AG20443 (cell line): Measurements from ENCODE around the gene CUBN.

Source experiments
- DNase-seq: peaks from one replicate; pipeline ENCODE4 v3.0.0; 2012; ENCODE audit warnings: low spot score, mixed read lengths

The CUBN gene

GRCh38 chr10:16820421-16820820 lies 309.2 kb downstream of the CUBN start:
- DNase-seq, result no peak

DNA sequence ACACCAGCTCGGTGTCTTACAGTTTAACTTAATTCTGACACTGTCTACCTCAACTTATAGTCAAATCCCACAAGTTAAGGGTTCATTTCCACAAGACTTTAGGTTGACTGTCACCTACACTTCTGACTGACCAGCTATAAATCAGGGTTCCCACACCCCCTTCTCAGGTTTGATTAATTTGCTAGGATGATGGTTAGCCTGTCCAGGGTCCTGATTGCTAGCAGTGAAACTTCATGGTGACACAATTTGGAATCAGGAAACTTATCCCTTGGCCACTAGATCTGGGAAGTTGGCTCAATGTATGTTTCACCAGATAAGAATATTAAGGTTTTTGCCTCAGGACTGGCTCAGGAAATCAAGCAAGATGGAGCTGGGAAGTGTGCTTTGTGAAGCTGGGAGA lies 309.6 kb downstream of the CUBN start:
- DNase-seq, result no peak

DNA sequence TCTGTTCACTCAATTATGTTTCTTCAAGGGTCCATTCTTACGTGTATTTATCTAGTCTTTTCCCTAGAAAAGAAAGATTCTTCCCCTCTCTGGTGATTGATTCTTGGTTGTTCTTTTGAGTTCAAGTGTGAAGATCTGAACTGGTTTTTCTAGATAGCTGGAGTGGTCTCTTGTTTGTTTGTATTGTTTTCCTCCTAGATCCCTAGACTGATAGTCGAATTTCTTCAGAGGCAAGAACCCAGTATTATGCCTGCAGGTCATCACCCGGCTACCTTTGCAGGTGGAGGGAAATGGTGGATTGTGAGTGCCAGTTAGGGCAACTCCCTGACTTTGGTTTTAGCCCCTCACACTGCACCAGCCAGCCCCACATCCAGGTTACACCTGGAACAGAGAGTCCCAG lies 310.2 kb downstream of the CUBN start:
- no peak for DNase-seq

- DNase-seq, result no peak
These were observed 310.6 kb downstream of the CUBN start for GRCh38 chr10:16819026-16819425.

DNA sequence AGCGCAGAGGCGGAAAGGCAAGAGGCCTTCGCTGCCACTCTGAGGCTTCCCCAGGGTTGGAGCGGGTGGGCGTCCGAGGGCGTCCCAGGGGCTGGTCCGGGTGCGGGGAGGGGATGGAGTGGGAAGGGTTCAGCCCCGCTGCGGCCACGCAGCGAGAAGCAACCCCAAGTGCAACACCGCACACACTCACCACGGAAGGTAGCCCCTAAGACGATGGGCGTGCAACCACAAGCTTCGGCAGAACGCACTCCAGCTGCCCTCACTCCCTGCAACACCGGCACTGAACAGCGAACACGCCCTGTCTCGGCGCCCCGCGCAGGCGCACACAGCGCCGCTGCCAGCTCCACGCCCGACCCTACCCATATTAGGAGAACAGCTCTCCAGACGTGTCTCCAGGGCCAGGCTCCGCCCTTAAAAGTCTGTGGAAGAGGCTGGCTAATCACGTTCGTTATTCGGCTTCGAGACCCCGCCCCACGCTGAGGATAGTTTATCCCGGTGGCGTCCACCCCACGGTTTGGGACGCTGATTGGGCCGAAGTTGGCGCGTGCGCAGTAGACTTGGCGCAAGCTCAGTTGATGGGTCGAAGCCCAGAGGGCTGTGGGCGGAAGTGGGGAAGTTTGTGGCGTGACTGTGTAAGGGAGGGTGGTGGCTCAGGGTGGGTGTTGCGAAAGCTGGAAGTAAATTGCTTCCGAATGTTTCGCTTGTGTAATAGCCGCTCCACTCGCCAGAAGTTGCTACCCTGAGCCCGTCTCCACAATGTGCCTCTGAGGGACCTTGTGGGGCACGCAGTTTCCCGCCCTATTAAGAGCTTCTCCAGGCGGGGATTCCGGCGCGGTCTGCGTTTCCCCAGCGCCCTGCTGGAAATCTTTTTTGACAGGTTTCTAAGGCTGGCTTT lies 312.2 kb downstream of the CUBN start, which contains the start of gene RSU1:
Gene RSU1, minus strand, starts transcription at position 300 of the 895 bp plus-strand sequence. CDS start 343 bp downstream, outside the sequence.
- DNase-seq, result peak; percentile 99

DNA sequence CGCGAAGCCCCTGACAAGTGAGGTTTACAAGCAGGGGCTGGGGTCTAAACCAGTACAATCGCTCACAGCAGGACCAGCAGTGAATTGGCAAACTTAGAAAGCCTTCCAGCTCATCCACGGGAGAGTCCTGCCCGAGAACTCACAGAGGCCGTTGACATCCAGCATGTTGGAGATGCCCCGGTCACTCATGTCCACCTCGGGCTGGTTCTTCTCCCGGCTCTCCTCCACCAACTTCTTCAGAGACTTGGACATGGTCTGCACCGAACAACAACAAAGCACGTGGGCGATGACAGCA lies 312.8 kb downstream of the CUBN start:
- DNase-seq, result no peak

DNA sequence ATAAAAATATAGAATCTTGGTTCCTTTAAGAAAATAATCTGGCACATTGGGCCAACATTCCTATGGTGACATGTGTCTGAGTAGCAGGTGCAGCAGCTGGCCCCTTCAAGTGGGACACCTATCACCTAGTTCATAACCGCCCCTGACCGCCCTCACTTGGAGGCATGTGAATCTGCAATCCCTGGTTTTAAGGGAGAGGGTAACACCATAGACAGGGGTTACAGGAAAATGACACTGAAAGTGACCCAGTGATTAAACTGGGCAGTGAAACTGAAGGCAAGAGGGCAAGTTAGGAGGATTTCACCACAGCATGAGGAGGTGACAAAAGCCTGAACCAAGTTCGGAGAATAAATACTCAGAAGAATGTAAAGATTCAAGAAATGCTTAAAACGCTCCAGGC lies 313.4 kb downstream of the CUBN start:
- DNase-seq, result peak; percentile 12

GRCh38 chr10:16814012-16814411 lies 315.6 kb downstream of the CUBN start:
- no peak for DNase-seq

DNA sequence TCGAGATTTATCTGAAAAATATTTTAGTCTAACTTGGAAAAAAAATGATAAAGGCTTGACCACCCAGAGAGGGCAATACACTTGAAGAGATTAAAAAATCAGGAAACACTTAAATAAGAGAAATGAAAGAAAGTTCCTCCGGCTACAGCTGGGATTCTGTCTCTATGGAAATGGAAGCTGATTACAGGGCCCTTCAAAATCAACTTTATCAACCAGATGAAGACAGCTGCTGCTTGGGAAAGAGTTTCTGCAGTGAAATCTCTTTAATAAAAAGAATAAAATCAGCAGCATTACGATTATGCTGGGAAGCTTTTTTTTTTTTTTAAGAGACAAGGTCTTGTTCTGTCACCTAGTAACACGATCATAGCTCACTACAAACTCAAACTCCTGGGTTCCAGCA lies 316.9 kb downstream of the CUBN start:
- DNase-seq, result no peak

- DNase-seq, result no peak
These were observed 317.8 kb downstream of the CUBN start for GRCh38 chr10:16811765-16812164.

GRCh38 chr10:16811292-16811691 lies 318.3 kb downstream of the CUBN start:
- DNase-seq, result no peak

DNA sequence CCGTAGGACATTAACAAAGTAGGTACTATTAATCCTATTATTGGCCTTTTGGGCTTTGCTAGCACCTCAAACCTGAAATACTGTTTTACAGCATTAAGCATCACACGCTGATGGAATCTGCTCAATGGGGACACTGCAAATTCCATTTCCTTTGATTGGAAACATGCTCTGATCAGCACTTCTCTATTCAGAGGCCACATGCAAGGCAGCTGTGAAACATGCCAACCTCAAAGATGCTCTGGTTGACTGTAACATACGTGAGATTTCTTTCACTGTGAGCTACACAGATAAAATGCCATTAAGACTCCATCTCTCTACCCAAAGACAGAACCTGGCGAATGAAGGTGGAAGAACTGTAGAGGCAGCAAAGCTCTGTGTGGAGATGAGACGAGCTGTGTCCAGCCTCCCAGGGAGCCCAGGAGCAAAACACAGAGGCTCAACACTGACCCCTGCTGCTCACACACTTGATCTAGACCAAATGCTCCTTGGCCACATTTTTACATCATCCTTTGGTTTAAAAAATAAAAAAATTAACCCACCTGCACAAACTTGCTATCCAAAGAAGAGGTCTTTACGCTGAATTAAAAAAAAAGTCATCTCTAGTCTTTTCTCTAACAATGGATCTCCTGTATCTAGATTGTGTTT lies 320.4 kb downstream of the CUBN start:
- DNase-seq, result peak; percentile 64

GRCh38 chr10:16804123-16804522 lies 325.5 kb downstream of the CUBN start:
- DNase-seq, result no peak

DNA sequence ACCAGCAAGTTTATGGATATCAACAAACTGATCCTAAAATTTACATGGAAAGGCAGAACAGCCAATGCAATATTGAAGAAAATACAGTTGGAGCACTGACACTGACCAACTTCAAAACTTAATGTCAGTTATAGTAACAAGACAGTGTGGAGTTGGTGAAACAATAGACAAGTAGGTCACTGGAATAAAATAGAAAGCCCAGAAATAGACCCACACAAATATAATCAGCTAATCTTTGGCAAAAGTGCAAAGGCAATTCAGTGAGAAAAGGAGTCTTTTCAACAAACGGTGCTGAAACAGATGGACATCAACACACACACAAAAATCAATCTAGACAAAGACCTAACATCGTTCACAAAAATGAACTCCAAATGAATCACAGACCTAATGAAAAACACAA lies 326.1 kb downstream of the CUBN start:
- DNase-seq, result no peak

- no peak for DNase-seq
These were observed 330.0 kb downstream of the CUBN start for GRCh38 chr10:16799621-16800020.

- no peak for DNase-seq
These were observed 331.0 kb downstream of the CUBN start for GRCh38 chr10:16798571-16798970.

GRCh38 chr10:16795410-16796073 lies 334.1 kb downstream of the CUBN start:
- DNase-seq, result no peak

- DNase-seq, result no peak
These were observed 335.6 kb downstream of the CUBN start for GRCh38 chr10:16794005-16794404.

GRCh38 chr10:16792675-16793074 lies 336.9 kb downstream of the CUBN start:
- peak; percentile 21 for DNase-seq

DNA sequence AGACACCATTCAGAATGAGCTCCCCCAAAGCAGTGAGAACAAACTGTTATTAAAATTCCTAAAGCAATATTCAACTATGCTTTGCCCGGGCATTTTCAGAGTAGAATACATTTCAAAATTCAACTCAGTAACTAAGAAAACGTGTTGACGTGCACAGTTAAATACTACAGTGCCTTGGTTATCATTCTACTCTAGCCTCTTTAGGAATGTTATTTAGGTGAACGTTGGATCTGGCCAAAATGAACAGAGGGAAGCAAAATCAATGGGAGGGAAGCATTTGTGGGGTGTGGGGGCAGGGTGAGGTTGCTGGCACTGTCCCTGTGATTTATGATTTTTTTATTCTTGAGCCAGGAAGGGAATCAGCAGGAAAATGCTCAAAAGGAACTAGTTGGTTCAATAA lies 339.8 kb downstream of the CUBN start:
- no peak for DNase-seq

DNA sequence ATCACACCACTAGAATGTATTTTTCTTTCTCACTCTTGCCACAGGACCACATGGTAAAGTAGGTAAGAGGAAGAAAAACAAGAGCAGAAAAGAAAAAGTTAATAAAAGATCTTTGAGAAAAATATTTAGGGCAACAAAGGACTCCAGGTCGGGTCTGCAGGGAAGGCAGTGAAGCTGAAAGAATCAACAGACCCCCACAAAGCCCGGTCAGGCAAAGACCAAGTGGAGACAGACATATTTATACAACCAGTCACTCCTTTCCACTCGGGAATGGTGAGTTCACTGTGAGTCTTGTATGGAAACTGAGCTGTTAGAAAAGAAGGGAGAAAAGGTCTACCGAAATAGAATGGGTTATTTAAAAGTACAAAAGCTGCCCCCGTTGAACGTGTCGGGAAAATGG lies 340.4 kb downstream of the CUBN start:
- no peak for DNase-seq

GRCh38 chr10:16788778-16789177 lies 340.8 kb downstream of the CUBN start:
- DNase-seq, result no peak

GRCh38 chr10:16788125-16788524 lies 341.5 kb downstream of the CUBN start:
- DNase-seq, result no peak
